GM12878 (cell line): ENCODE results near the gene CFB. TPM values are rescaled to one million over a fixed set of nuclear protein-coding genes. Genes with fewer than 3 reads are reported as not detected.

Experiments used
- ATAC-seq: fragments of 200-7000 bp; cut with Tn5 transposase; 3 replicates; pipeline ENCODE4 v1.9.1; 2020; ENCODE audit warnings: mild to moderate bottlenecking, moderate library complexity
- BruUV-seq: library from RNA; stranded (reverse); fragments of 400-500 nt; replicated peaks from 2 replicates; lab custom pipeline; 2021; lab: Mats Ljungman, UMichigan
- CTCF ChIA-PET: fragments of 300-600 bp; sonication (Branson Sonifier 250); formaldehyde crosslinking; extraction: SDS; loops from one replicate; lab custom pipeline; 2021; ENCODE audit warnings: inconsistent platforms; lab: Yijun Ruan, JAX
- POLR2A ChIA-PET: fragments of 350-600 bp; formaldehyde crosslinking; extraction: SDS; loops from one replicate; lab custom pipeline; 2021; ENCODE audit warnings: inconsistent platforms; lab: Charles Lee
- RAD21 ChIA-PET: fragments of 300-600 bp; sonication (Branson Sonifier 250); formaldehyde crosslinking; loops from one replicate; lab custom pipeline; 2023; ENCODE audit warnings: antibody characterized with exemption; ENCODE audit not compliant: unreplicated experiment; lab: Charles Lee
- SMC1A ChIA-PET: fragments of 300-600 bp; sonication (Branson Sonifier 250); formaldehyde crosslinking; loops from one replicate; lab custom pipeline; 2023; ENCODE audit not compliant: unreplicated experiment, uncharacterized antibody; lab: Charles Lee
- DNase-seq: peaks from one replicate; pipeline ENCODE4 v3.0.0-alpha.2; 2011; ENCODE audit warnings: low read depth, low spot score
- FAIRE-seq: peaks from 3 replicates; lab custom pipeline; 2011; peaks lifted over from hg19 to GRCh38; lab: Jason Lieb, UNC
- H2AFZ ChIP-seq: 2 replicates; pipeline ENCODE4 v1.6.0; 2011; ENCODE audit warnings: low read depth, low read length, control low read depth; ENCODE audit not compliant: control insufficient read depth
- H3K27ac ChIP-seq: 2 replicates; pipeline ENCODE4 v1.5.1; 2011; ENCODE audit warnings: control low read depth; ENCODE audit not compliant: control insufficient read depth, insufficient read depth
- H3K27me3 ChIP-seq, 2 experiments: replicated peaks in 1 of 2; 2 replicates each; pipeline versions ENCODE4 v1.6.0 to v1.6.1; 2011; ENCODE audit warnings: low read length in 1 of 2; ENCODE audit not compliant: control insufficient read depth in 2 of 2, insufficient read depth in 2 of 2
- H3K36me3 ChIP-seq, 2 experiments: 2 replicates each; pipeline ENCODE4 v1.5.1; 2011; ENCODE audit warnings: low read length in 1 of 2; ENCODE audit not compliant: control insufficient read depth in 2 of 2, insufficient read depth in 2 of 2
- H3K4me1 ChIP-seq: 2 replicates; pipeline ENCODE4 v1.6.1; 2011; ENCODE audit warnings: mild to moderate bottlenecking, low read length, moderate library complexity, mixed read lengths; ENCODE audit not compliant: control insufficient read depth, insufficient read depth
- H3K4me2 ChIP-seq: 2 replicates; pipeline ENCODE4 v1.6.0; 2011; ENCODE audit warnings: control low read depth; ENCODE audit not compliant: control insufficient read depth, insufficient read depth
- H3K4me3 ChIP-seq: fragments of 200-600 bp; sonication (generic); 2 replicates; pipeline ENCODE4 v1.5.1; 2016
- H3K79me2 ChIP-seq: 2 replicates; pipeline ENCODE4 v1.6.0; 2011; ENCODE audit warnings: low read length; ENCODE audit not compliant: control insufficient read depth, insufficient read depth
- H3K9ac ChIP-seq: 2 replicates; pipeline ENCODE4 v1.8.0; 2011; ENCODE audit warnings: low read length, control low read depth, mixed read lengths; ENCODE audit not compliant: control insufficient read depth, insufficient read depth
- H3K9me3 ChIP-seq: replicated peaks from 3 replicates; pipeline ENCODE4 v1.5.1; 2011; ENCODE audit warnings: mild to moderate bottlenecking, low read length; ENCODE audit not compliant: control insufficient read depth, insufficient read depth
- H4K20me1 ChIP-seq: 2 replicates; pipeline ENCODE4 v1.6.0; 2011; ENCODE audit not compliant: control insufficient read depth, insufficient read depth
- CHD2 ChIP-seq: IDR thresholded peaks from 2 replicates; pipeline ENCODE4 v1.6.1; 2011; ENCODE audit warnings: low read depth, low read length, improper control_type of control experiment, borderline replicate concordance
- ELK1 ChIP-seq: IDR thresholded peaks from 2 replicates; pipeline ENCODE4 v1.6.1; 2012; ENCODE audit warnings: low read depth, low read length, improper control_type of control experiment
- ETV6 ChIP-seq, 2 experiments: fragments of 450-650 bp in 1 of 2; IDR thresholded peaks in 1 of 2; conservative IDR thresholded peaks in 1 of 2; 2 replicates each; pipeline ENCODE4 v1.6.1; 2014; ENCODE audit warnings: antibody characterized with exemption in 1 of 2, borderline replicate concordance in 1 of 2, low read depth in 1 of 2, mild to moderate bottlenecking in 1 of 2, moderate library complexity in 1 of 2
- EZH2 ChIP-seq: IDR thresholded peaks from 2 replicates; pipeline ENCODE4 v1.6.1; 2012; ENCODE audit warnings: low read depth, mild to moderate bottlenecking, control low read depth, inconsistent platforms, low read length, borderline replicate concordance; ENCODE audit not compliant: control insufficient read depth
- HCFC1 ChIP-seq: fragments of 150-350 bp; IDR thresholded peaks from 2 replicates; pipeline ENCODE4 v1.6.1; 2014; ENCODE audit warnings: low read length
- IKZF2 ChIP-seq, 2 experiments: fragments of 450-650 bp; IDR thresholded peaks; 2 replicates each; pipeline ENCODE4 v1.6.1; 2017; ENCODE audit warnings: mild to moderate bottlenecking in 2 of 2, moderate library complexity in 2 of 2
- MYB ChIP-seq: fragments of 150-350 bp; IDR thresholded peaks from 2 replicates; pipeline ENCODE4 v1.6.1; 2014; ENCODE audit warnings: mild to moderate bottlenecking, low read depth, low read length, borderline replicate concordance
- NR2C2 ChIP-seq: IDR thresholded peaks from 2 replicates; pipeline ENCODE4 v1.6.1; 2011; ENCODE audit warnings: borderline replicate concordance, low read depth; ENCODE audit not compliant: control insufficient read depth, insufficient read length
- NR2F1 ChIP-seq: fragments of 450-650 bp; conservative IDR thresholded peaks from 2 replicates; pipeline ENCODE4 v1.6.1; 2017; ENCODE audit warnings: mild to moderate bottlenecking
- RAD51 ChIP-seq: fragments of 450-650 bp; IDR thresholded peaks from 2 replicates; pipeline ENCODE4 v1.6.1; 2016; ENCODE audit warnings: moderate library complexity, mild to moderate bottlenecking, inconsistent platforms
- SPI1 ChIP-seq: IDR thresholded peaks from 2 replicates; pipeline ENCODE4 v1.6.1; 2011; ENCODE audit warnings: low read depth, mild to moderate bottlenecking, low read length, moderate library complexity, borderline replicate concordance; ENCODE audit not compliant: insufficient read depth
- TAF1 ChIP-seq: IDR thresholded peaks from 2 replicates; pipeline ENCODE4 v1.6.1; 2011; ENCODE audit warnings: mild to moderate bottlenecking, low read depth, low read length, borderline replicate concordance
- TARDBP ChIP-seq: IDR thresholded peaks from 2 replicates; pipeline ENCODE4 v1.6.1; 2016; ENCODE audit warnings: borderline replicate concordance
- ZNF24 ChIP-seq: fragments of 450-650 bp; IDR thresholded peaks from 2 replicates; pipeline ENCODE4 v1.6.1; 2017; ENCODE audit warnings: antibody characterized with exemption, mild to moderate bottlenecking
- WGBS: methylation state at CpG from one replicate; pipeline ENCODE4 v1.1.6; 2016; ENCODE audit warnings: low lambda C conversion rate; ENCODE audit not compliant: insufficient replicate concordance, insufficient coverage; ENCODE audit errors: missing lambda C conversion rate; 5-methylcytosine and 5-hydroxymethylcytosine counted together
- in situ Hi-C: fragments of 300-500 bp; cut with MboI; formaldehyde crosslinking; loops from 9 replicates; pipeline ENCODE4 v1.14.3; 2018; ENCODE audit warnings: mixed read lengths
- intact Hi-C: fragments of 100-400 bp; cut with micrococcal nuclease; formaldehyde crosslinking; loops from one replicate; pipeline ENCODE4 v1.14.2; 2022; ENCODE audit not compliant: unreplicated experiment
- polyA plus RNA-seq, 11 experiments: library from polyadenylated mRNA; depleted of rRNA in 4 of 11; unstranded in 6 of 11; stranded (reverse) in 5 of 11; fragments of >200 nt; fragmentation: Nextera tagmentation in 4 of 11; fragmentation: Illumina TruSeq in 1 of 11; extraction: Ambion mirVana in 4 of 11; extraction: Trizol in 1 of 11; gene quantifications; 1 replicate in 1 of 11; 2 replicates in 10 of 11; pipeline versions ENCODE4 v1.2.1 to v1.2.3, GENCODE V29; 2011 to 2016; ENCODE audit warnings: inconsistent platforms in 2 of 11, missing spikeins in 2 of 11, low read depth in 1 of 11
- total RNA-seq, 4 experiments: library from RNA; depleted of rRNA in 3 of 4; stranded (reverse); fragments of >200 nt in 3 of 4; fragmentation: Illumina TruSeq in 1 of 4; extraction: Trizol in 1 of 4; gene quantifications; 2 replicates each; pipeline versions ENCODE4 v1.2.1 to v1.2.3, GENCODE V29; 2013 to 2021
- TF ChIP-seq, protein P1 (sequence below): fragments of 450-650 bp; IDR thresholded peaks from 2 replicates; pipeline ENCODE4 v1.6.1; 2017; ENCODE audit warnings: mild to moderate bottlenecking, moderate library complexity
- TF ChIP-seq, protein P2 (sequence below): IDR thresholded peaks from 2 replicates; pipeline ENCODE4 v1.6.1; 2011; ENCODE audit warnings: borderline replicate concordance, low read depth, mild to moderate bottlenecking, moderate library complexity, low read length; ENCODE audit not compliant: insufficient read depth, poor library complexity, severe bottlenecking

The CFB gene
- total and polyA plus RNA-seq, 10 of the 15 experiments (the other 5 are each of a cell fraction or from before 2014, with no cell fraction given) = 0.09 to 1.7 (median 0.44) TPM; not detected in 7

DNA sequence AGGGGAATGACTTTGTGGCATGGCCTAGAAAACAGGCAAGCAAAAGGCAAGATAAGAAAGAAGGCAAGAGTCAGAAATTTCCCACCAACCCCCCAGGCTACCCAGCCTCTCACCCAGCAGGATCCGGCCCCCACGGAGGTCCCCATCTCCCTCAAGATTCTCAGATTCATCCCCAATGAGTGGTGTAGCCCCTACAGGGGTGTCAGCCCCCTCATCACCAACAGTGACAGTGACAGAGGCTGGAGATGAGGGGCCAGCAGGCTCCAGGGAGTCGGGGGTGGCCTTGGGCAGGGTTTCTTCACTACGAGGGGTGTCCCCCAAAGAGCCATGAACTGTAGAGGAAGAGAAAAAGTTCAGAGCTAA is 49.4 kb upstream of the CFB start:
- ATAC-seq (no peak), DNase-seq (no peak), FAIRE-seq (no peak)
- POLR2A ChIA-PET = interaction anchor here (0.7 to 1.0 kb wide), 3 partner anchors 34 to 211 kb away, joined by 3 to 7 read pairs (median 4); partner anchors contain the start of gene NEU1
- RAD21 ChIA-PET = interaction anchor here (0.6 to 0.7 kb wide), 2 partner anchors 26 to 34 kb away, joined by 3 read pairs; partner anchors contain the start of gene NEU1
- H4K20me1 ChIP-seq = no peaks in the 10 kb centered on the region
- H3K27me3 ChIP-seq = no peaks in the 10 kb centered on the region
- peak overlapping the region; percentile 59 for H2AFZ ChIP-seq
- peaks cover 2 to 10% of the 10 kb centered on the region in 2 experiments for H3K36me3 ChIP-seq
- H3K79me2 ChIP-seq = peaks cover 12% of the 10 kb centered on the region
- peak overlapping the region; percentile 76 for H3K9ac ChIP-seq
- SMC1A ChIA-PET = no interaction called here
- CTCF ChIA-PET = interaction anchor here (1.3 kb wide), 1 partner anchor 9 kb away, joined by 5 read pairs; no protein-coding TSS in a partner anchor
- H3K4me3 ChIP-seq = peak overlapping the region; percentile 84
- no TSS peak for BruUV-seq
- intact Hi-C loops (no loop called here), in situ Hi-C loops (no loop called here)
- peak overlapping the region; percentile 97 for H3K4me2 ChIP-seq
- peaks cover 18% of the 10 kb centered on the region for H3K4me1 ChIP-seq
- H3K27ac ChIP-seq = peak overlapping the region; percentile 58
- TF ChIP-seq EZH2 (no peak), RAD51 (no peak), NR2C2 (no peak), TARDBP (no peak), MYB (no peak), HCFC1 (no peak), ETV6 (conservative IDR thresholded peaks at IDR 0.05 in 1 of 2, IDR thresholded peaks at IDR 0.05 in 1 of 2; ENCODE audit: borderline replicate concordance in 1 of 2, low read depth in 1 of 2) (no peak), TAF1 (no peak), SPI1 (no peak), IKZF2 (IDR thresholded peaks at IDR 0.05) (no peak), ZNF24 (no peak), CHD2 (no peak), ELK1 (no peak), NR2F1 (no peak)
- TF ChIP-seq, protein P1, sequence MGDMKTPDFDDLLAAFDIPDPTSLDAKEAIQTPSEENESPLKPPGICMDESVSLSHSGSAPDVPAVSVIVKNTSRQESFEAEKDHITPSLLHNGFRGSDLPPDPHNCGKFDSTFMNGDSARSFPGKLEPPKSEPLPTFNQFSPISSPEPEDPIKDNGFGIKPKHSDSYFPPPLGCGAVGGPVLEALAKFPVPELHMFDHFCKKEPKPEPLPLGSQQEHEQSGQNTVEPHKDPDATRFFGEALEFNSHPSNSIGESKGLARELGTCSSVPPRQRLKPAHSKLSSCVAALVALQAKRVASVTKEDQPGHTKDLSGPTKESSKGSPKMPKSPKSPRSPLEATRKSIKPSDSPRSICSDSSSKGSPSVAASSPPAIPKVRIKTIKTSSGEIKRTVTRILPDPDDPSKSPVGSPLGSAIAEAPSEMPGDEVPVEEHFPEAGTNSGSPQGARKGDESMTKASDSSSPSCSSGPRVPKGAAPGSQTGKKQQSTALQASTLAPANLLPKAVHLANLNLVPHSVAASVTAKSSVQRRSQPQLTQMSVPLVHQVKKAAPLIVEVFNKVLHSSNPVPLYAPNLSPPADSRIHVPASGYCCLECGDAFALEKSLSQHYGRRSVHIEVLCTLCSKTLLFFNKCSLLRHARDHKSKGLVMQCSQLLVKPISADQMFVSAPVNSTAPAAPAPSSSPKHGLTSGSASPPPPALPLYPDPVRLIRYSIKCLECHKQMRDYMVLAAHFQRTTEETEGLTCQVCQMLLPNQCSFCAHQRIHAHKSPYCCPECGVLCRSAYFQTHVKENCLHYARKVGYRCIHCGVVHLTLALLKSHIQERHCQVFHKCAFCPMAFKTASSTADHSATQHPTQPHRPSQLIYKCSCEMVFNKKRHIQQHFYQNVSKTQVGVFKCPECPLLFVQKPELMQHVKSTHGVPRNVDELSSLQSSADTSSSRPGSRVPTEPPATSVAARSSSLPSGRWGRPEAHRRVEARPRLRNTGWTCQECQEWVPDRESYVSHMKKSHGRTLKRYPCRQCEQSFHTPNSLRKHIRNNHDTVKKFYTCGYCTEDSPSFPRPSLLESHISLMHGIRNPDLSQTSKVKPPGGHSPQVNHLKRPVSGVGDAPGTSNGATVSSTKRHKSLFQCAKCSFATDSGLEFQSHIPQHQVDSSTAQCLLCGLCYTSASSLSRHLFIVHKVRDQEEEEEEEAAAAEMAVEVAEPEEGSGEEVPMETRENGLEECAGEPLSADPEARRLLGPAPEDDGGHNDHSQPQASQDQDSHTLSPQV = no peak
- TF ChIP-seq, protein P2, sequence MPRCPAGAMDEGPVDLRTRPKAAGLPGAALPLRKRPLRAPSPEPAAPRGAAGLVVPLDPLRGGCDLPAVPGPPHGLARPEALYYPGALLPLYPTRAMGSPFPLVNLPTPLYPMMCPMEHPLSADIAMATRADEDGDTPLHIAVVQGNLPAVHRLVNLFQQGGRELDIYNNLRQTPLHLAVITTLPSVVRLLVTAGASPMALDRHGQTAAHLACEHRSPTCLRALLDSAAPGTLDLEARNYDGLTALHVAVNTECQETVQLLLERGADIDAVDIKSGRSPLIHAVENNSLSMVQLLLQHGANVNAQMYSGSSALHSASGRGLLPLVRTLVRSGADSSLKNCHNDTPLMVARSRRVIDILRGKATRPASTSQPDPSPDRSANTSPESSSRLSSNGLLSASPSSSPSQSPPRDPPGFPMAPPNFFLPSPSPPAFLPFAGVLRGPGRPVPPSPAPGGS = no peak
- 34% methylated on average over 4 of the region's 4 CpGs for WGBS
- H3K9me3 ChIP-seq = no peaks in the 10 kb centered on the region
